Right lobe of liver (tissue), 4 donors: Measurements from ENCODE around the gene ATXN1.

Source experiments
- POLR2A ChIP-seq: fragments of 450-650 bp; IDR thresholded peaks from one replicate; pipeline ENCODE4 v1.6.1; 2017; ENCODE audit warnings: antibody characterized with exemption, mild to moderate bottlenecking
- TF ChIP-seq, protein P1 (sequence below), 4 donors: fragments of 200-600 bp in 3 of 4; fragments of 450-650 bp in 1 of 4; IDR thresholded peaks; one replicate each; pipeline versions ENCODE4 v1.5.1 to v1.8.0; 2016 to 2022; ENCODE audit warnings: antibody characterized with exemption in 4 of 4, mild to moderate bottlenecking in 2 of 4
- donor health status: DM: no; HTN: no; CAD: no.
- donor health status: DM: no; HTN: no; CAD: no.
- donor health status: DM: no; HTN: yes; CAD: no.

DNA sequence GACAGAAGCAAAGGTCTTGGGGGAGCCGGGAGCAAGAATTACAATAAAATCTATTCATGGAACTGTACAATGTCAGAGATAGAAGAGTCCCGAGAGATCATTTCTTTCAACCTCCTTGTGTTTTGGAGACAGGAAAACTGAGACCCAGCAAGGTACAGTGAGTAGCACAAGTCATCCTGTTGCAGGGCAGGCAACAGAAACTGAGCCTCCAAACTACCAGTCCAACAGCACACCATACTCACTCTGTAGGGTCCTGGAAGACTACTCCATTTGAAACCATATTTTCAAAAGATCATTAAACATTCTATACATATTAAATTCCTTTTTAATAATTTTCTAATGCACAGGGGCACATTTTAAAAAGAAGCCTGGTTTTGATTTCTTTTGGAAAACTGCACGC is 14.4 kb downstream of the ATXN1 start:
- TF ChIP-seq, protein P1, sequence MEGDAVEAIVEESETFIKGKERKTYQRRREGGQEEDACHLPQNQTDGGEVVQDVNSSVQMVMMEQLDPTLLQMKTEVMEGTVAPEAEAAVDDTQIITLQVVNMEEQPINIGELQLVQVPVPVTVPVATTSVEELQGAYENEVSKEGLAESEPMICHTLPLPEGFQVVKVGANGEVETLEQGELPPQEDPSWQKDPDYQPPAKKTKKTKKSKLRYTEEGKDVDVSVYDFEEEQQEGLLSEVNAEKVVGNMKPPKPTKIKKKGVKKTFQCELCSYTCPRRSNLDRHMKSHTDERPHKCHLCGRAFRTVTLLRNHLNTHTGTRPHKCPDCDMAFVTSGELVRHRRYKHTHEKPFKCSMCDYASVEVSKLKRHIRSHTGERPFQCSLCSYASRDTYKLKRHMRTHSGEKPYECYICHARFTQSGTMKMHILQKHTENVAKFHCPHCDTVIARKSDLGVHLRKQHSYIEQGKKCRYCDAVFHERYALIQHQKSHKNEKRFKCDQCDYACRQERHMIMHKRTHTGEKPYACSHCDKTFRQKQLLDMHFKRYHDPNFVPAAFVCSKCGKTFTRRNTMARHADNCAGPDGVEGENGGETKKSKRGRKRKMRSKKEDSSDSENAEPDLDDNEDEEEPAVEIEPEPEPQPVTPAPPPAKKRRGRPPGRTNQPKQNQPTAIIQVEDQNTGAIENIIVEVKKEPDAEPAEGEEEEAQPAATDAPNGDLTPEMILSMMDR (IDR thresholded peaks at IDR 0.05) = no peak
- TF ChIP-seq POLR2A = no peak
